Activated B cell treated with CpG ODN at 0.5 μM for 24 hours (primary cell): ENCODE measurements around the gene PTPRD. TPM values are rescaled to one million over a fixed set of nuclear protein-coding genes. Genes with fewer than 3 reads are reported as not detected.

Source experiments
- ATAC-seq: fragments of 200-7000 bp; cut with Tn5 transposase; one replicate; pipeline ENCODE4 v1.10.0; 2021; ENCODE audit warnings: low read depth, mild to moderate bottlenecking, moderate library complexity
- CTCF ChIA-PET: fragments of 350-600 bp; sonication (Branson Sonifier 250); formaldehyde crosslinking; loops from one replicate; lab custom pipeline; 2021; ENCODE audit warnings: antibody characterized with exemption; lab: Charles Lee
- POLR2A ChIA-PET: fragments of 350-600 bp; sonication (Branson Sonifier 250); formaldehyde crosslinking; loops from one replicate; lab custom pipeline; 2021; ENCODE audit warnings: antibody characterized with exemption; lab: Charles Lee
- DNase-seq: peaks from one replicate; pipeline ENCODE4 v3.0.0; 2022
- H3K27ac Mint-ChIP-seq: one replicate; pipeline ENCODE4 v1.8.0; 2020; ENCODE audit warnings: mixed read lengths
- H3K27me3 Mint-ChIP-seq: one replicate; pipeline ENCODE4 v1.8.0; 2021; ENCODE audit warnings: mixed read lengths
- H3K36me3 Mint-ChIP-seq: one replicate; pipeline ENCODE4 v1.8.0; 2021; ENCODE audit warnings: low read depth, mixed read lengths
- H3K4me1 Mint-ChIP-seq: one replicate; pipeline ENCODE4 v1.8.0; 2021; ENCODE audit warnings: mixed read lengths
- H3K4me3 Mint-ChIP-seq: one replicate; pipeline ENCODE4 v1.8.0; 2020; ENCODE audit warnings: mild to moderate bottlenecking, mixed read lengths
- H3K9me3 Mint-ChIP-seq: one replicate; pipeline ENCODE4 v1.8.0; 2020; ENCODE audit warnings: mixed read lengths
- intact Hi-C: fragments of 100-400 bp; cut with micrococcal nuclease; formaldehyde crosslinking; loops from one replicate; pipeline ENCODE4 v1.15.1; 2024
- total RNA-seq: library from RNA; stranded (reverse); gene quantifications from 2 replicates; pipeline ENCODE4 v1.2.3, GENCODE V29; 2022
- TF ChIP-seq, protein P1 (sequence below): fragments of 200-600 bp; IDR thresholded peaks from one replicate; pipeline ENCODE4 v1.8.0; 2022; ENCODE audit warnings: antibody characterized with exemption, mild to moderate bottlenecking

Gene PTPRD
- total RNA-seq, 1 donor from 2014 or later: 0.04 TPM

DNA sequence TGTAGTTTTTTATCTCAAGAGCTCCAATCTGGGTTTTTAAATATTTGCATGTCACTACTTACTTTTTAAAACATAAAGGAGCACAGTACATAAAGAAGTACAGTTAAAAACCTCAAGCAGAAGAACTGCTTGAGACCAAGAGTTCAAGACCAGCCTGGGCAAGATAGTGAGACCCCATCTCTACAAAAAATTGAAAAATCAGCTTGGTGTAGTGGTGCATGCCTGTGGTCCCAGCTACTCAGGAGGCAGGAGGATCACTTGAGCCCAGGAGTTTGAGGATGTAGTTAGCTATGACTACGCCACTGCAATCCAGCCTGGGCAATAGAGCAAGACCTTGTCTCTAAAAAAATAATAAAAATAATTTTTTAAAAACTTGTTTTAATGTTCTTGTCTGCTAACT lies 1840.5 kb downstream of the PTPRD start:
- CTCF ChIA-PET: no interaction called here
- DNase-seq (no peak), ATAC-seq (no peak)
- Mint-ChIP-seq H3K27ac (no peak overlapping the region), H3K4me1 (no peaks in the 10 kb centered on the region), H3K27me3 (no peaks in the 10 kb centered on the region), H3K4me3 (no peak overlapping the region), H3K36me3 (no peaks in the 10 kb centered on the region), H3K9me3 (no peaks in the 10 kb centered on the region)
- TF ChIP-seq, protein P1, sequence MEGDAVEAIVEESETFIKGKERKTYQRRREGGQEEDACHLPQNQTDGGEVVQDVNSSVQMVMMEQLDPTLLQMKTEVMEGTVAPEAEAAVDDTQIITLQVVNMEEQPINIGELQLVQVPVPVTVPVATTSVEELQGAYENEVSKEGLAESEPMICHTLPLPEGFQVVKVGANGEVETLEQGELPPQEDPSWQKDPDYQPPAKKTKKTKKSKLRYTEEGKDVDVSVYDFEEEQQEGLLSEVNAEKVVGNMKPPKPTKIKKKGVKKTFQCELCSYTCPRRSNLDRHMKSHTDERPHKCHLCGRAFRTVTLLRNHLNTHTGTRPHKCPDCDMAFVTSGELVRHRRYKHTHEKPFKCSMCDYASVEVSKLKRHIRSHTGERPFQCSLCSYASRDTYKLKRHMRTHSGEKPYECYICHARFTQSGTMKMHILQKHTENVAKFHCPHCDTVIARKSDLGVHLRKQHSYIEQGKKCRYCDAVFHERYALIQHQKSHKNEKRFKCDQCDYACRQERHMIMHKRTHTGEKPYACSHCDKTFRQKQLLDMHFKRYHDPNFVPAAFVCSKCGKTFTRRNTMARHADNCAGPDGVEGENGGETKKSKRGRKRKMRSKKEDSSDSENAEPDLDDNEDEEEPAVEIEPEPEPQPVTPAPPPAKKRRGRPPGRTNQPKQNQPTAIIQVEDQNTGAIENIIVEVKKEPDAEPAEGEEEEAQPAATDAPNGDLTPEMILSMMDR: no peak
- intact Hi-C loops: no loop called here
- POLR2A ChIA-PET: no interaction called here

DNA sequence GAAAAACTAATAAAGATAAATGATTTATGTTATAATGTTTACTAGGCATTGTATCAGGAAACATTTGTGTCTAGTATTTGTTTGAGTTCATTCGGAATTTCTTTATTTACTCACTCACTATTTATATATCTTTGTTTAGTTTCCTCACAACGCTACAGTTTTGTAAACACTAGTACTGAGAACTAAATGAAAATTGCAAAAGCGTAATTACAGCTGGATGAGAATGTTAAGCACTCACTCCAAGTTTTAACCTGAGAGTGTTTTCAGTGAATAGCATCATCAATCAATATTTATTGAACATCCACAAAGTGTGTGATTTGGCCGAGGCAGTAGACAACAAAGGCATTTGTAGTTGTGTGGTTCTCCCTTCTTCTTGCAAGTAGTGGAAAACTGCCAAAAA lies 1843.6 kb downstream of the PTPRD start:
- CTCF ChIA-PET: no interaction called here
- DNase-seq: no peak
- ATAC-seq: no peak
- no peaks in the 10 kb centered on the region for H3K9me3 Mint-ChIP-seq
- intact Hi-C loops: no loop called here
- no peaks in the 10 kb centered on the region for H3K36me3 Mint-ChIP-seq
- H3K27me3 Mint-ChIP-seq: no peaks in the 10 kb centered on the region
- TF ChIP-seq, protein P1: no peak
- POLR2A ChIA-PET: no interaction called here
- no peak overlapping the region for H3K4me3 Mint-ChIP-seq
- no peaks in the 10 kb centered on the region for H3K4me1 Mint-ChIP-seq
- H3K27ac Mint-ChIP-seq: no peak overlapping the region

DNA sequence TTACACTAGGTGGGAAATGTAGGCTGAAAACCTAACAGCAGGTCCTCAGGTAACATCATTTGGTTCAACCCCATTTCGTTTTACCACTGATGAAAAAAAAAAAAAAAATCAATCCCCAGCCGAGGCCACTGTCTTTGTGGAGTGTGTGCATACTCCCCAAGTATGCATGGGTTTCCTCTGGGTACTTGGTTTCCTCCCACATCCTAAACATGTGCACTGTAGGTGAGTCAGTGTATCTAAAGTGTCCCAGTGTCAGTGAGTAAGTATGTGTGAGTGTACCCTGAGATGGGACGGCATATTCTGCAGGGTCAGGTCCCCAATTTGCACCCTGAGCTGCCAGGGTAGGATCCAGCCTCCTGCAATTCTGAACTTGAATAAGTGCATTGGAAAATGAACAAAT lies 1846.7 kb downstream of the PTPRD start:
- intact Hi-C loops: no loop called here
- no peaks in the 10 kb centered on the region for H3K27me3 Mint-ChIP-seq
- ChIA-PET POLR2A (no interaction called here), CTCF (no interaction called here)
- H3K36me3 Mint-ChIP-seq: no peaks in the 10 kb centered on the region
- DNase-seq (no peak), ATAC-seq (no peak)
- no peak overlapping the region for H3K4me3 Mint-ChIP-seq
- TF ChIP-seq, protein P1: no peak
- H3K9me3 Mint-ChIP-seq: no peaks in the 10 kb centered on the region
- H3K4me1 Mint-ChIP-seq: no peaks in the 10 kb centered on the region
- H3K27ac Mint-ChIP-seq: no peak overlapping the region

DNA sequence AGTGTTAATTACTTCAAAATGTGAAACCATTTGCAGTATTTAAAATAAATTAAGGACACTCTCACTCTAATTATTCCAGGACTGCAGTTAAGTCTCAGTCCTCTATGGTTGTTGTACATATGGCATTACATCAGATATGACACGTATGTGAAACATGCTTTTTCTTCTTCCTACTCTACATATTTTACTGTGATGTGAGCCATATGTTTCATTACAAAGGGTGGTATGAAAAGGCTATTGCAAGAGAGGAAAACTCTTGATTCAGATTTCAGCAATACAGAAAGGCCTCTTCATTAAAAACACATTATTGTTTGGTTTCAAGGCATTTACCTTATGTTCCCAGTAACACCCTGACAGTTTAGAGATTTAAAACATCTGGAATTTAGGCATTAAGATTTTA lies 1848.8 kb downstream of the PTPRD start:
- peaks cover 14% of the 10 kb centered on the region for H3K4me1 Mint-ChIP-seq

DNA sequence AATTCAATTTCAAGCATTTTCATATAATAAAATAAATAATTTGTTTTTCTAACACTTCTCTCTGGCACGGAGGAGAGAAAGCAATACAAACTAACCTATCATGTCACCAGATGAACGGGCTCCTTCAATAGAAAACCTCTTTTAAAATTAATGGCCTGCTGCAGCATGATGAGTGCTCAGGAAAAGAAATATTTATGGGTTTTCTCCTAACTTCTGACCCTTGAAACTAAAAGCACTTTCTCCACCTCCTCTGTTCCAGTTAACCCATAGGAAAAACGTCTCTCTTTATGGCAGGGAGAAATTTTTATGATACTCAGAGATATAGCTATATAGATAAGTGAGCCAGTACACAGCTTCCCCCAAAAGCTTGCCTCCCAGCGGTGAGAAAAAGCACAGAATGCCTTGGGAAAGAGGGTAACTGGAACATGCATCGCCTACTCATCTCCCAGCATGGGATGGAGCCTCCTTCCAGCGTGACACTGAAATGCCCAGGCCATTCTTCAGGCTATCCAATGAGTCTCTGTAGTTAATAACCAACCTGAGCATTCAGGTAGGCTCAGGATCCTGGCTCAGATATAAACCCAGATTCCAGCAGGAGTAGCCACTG lies 1850.2 kb downstream of the PTPRD start:
- Mint-ChIP-seq H3K4me3 (no peak overlapping the region), H3K27ac (no peak overlapping the region), H3K9me3 (no peaks in the 10 kb centered on the region), H3K4me1 (peaks cover 14% of the 10 kb centered on the region), H3K27me3 (no peaks in the 10 kb centered on the region), H3K36me3 (no peaks in the 10 kb centered on the region)
- CTCF ChIA-PET: no interaction called here
- no peak for ATAC-seq
- TF ChIP-seq, protein P1: no peak
- intact Hi-C loops: no loop called here
- DNase-seq: no peak
- POLR2A ChIA-PET: no interaction called here

More for the DNA sequence above, 1848.8 kb downstream of the PTPRD start:
- ChIA-PET POLR2A (no interaction called here), CTCF (no interaction called here)
- no peak overlapping the region for H3K4me3 Mint-ChIP-seq
- H3K27me3 Mint-ChIP-seq: no peaks in the 10 kb centered on the region
- H3K27ac Mint-ChIP-seq: no peak overlapping the region
- DNase-seq (no peak), ATAC-seq (no peak)
- H3K36me3 Mint-ChIP-seq: no peaks in the 10 kb centered on the region
- TF ChIP-seq, protein P1: no peak
- intact Hi-C loops: no loop called here
- no peaks in the 10 kb centered on the region for H3K9me3 Mint-ChIP-seq
